A673 (cell line): ENCODE results near the gene CDC42BPA.

Experiments
- CTCF ChIP-seq: fragments of 300-800, 200-600 bp; sonication (generic); conservative IDR thresholded peaks from 2 replicates; pipeline ENCODE4 v1.5.1; 2017; ENCODE audit warnings: low read depth, mild to moderate bottlenecking, antibody characterized with exemption, low read length, moderate library complexity, mixed read lengths
- EZH2 ChIP-seq: fragments of 200-600 bp; sonication (generic); IDR thresholded peaks from 2 replicates; pipeline ENCODE4 v1.6.1; 2017; ENCODE audit warnings: borderline replicate concordance, low read depth, mild to moderate bottlenecking, mixed read lengths, antibody characterized with exemption, low read length; ENCODE audit not compliant: poor library complexity, severe bottlenecking

DNA sequence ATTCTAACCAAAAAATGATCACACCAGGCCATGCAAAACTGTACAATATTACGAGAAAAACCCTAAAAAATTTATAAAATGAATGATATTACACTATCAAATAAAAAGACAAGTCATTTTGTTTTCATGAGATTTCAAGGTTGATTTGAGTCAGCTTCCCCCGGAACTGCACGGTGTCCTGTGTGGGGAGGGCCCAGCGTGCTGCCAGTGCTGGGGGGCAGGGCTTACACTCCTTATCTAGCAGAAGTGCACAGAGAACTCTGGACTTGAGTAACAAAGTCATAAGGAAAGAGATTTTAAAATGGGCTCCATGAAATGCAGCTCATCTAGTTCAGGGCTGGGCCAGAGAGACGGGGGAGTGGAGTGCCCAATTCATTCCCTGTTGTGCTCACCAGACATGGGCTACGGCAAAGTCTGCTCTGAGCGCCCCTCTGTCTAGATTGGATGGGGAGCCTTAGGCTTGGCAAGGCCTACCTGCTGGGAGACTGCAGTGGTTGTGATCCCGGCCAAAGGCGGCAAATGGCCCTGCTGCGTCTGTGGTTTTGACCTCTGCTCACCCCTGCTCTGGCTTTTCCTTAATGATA lies 328.1 kb downstream of the CDC42BPA start:
- TF ChIP-seq CTCF, result no peak
- no peak for TF ChIP-seq EZH2
